Natural killer cell (primary cell): Measurements from ENCODE around the gene ARHGAP24. TPM values are rescaled to one million over a fixed set of nuclear protein-coding genes. Genes with fewer than 3 reads are reported as not detected.

Experiments
- ATAC-seq, 3 donors: fragments of 150-1000 bp in 2 of 3; fragments of 200-7000 bp in 1 of 3; cut with Tn5 transposase; 1 replicate in 1 of 3; 2 replicates in 2 of 3; pipeline ENCODE4 v1.10.0; 2021; ENCODE audit warnings: mild to moderate bottlenecking in 2 of 3, moderate library complexity in 2 of 3
- DNase-seq, 2 donors: peaks; one replicate each; pipeline versions ENCODE4 v3.0.0 to v3.0.0-alpha.2; 2013 to 2021; ENCODE audit warnings: mixed read lengths in 1 of 2
- H3K27ac ChIP-seq: one replicate; pipeline ENCODE4 v1.5.1; 2013; ENCODE audit warnings: mild to moderate bottlenecking, low read length
- H3K27me3 ChIP-seq: one replicate; pipeline ENCODE4 v1.6.1; 2013; ENCODE audit warnings: low read length; ENCODE audit not compliant: control insufficient read depth, insufficient read depth
- H3K36me3 ChIP-seq: one replicate; pipeline ENCODE4 v1.6.1; 2013; ENCODE audit warnings: low read length; ENCODE audit not compliant: control insufficient read depth, insufficient read depth
- H3K4me1 ChIP-seq: one replicate; pipeline ENCODE4 v1.6.1; 2013; ENCODE audit warnings: low read length; ENCODE audit not compliant: control insufficient read depth, insufficient read depth
- H3K4me3 ChIP-seq: one replicate; pipeline ENCODE4 v1.5.1; 2013; ENCODE audit warnings: low read length
- H3K9me3 ChIP-seq: one replicate; pipeline ENCODE4 v1.6.1; 2013; ENCODE audit warnings: low read length; ENCODE audit not compliant: control insufficient read depth, insufficient read depth
- H3K27ac Mint-ChIP-seq, 2 donors: one replicate each; pipeline ENCODE4 v1.8.0; 2022; ENCODE audit warnings: mild to moderate bottlenecking in 2 of 2, mixed read lengths in 2 of 2, moderate library complexity in 1 of 2
- H3K27me3 Mint-ChIP-seq, 2 donors: one replicate each; pipeline ENCODE4 v1.8.0; 2022; ENCODE audit warnings: low read depth in 2 of 2, mixed read lengths in 2 of 2
- H3K36me3 Mint-ChIP-seq: one replicate; pipeline ENCODE4 v1.8.0; 2022; ENCODE audit warnings: mixed read lengths
- H3K4me1 Mint-ChIP-seq, 2 donors: one replicate each; pipeline ENCODE4 v1.8.0; 2022; ENCODE audit warnings: mixed read lengths in 2 of 2
- H3K4me3 Mint-ChIP-seq: one replicate; pipeline ENCODE4 v1.8.0; 2022; ENCODE audit warnings: mild to moderate bottlenecking, moderate library complexity, mixed read lengths
- H3K9me3 Mint-ChIP-seq, 2 donors: one replicate each; pipeline ENCODE4 v1.8.0; 2022; ENCODE audit warnings: mixed read lengths in 2 of 2
- CTCF ChIP-seq: fragments of 200-600 bp; IDR thresholded peaks from one replicate; pipeline ENCODE4 v1.8.0; 2022; ENCODE audit warnings: antibody characterized with exemption
- WGBS: methylation state at CpG from one replicate; pipeline ENCODE4 v1.1.7; 2013; ENCODE audit warnings: missing lambda C conversion rate; ENCODE audit not compliant: insufficient coverage; 5-methylcytosine and 5-hydroxymethylcytosine counted together
- intact Hi-C: fragments of 100-400 bp; cut with micrococcal nuclease; formaldehyde crosslinking; loops from one replicate; pipeline ENCODE4 v1.14.2; 2022
- total RNA-seq, 4 donors: library from RNA; stranded (reverse); fragments of 120-200 nt in 1 of 4; gene quantifications; one replicate each; pipeline versions ENCODE4 v1.2.3 to v1.2.4, GENCODE V29; 2013 to 2022

ARHGAP24 gene
- total RNA-seq, 3 donors from 2014 or later (not counting 1 experiment from before 2014, with no cell fraction given) = 1.7 to 3.6 (median 1.7) TPM

- no peak overlapping the region for H3K4me3 ChIP-seq
- no peaks in the 10 kb centered on the region for H3K27me3 Mint-ChIP-seq
- intact Hi-C loops = no loop called here
Measured at GRCh38 chr4:85672959-85673358, 198.0 kb downstream of the ARHGAP24 start.

DNA sequence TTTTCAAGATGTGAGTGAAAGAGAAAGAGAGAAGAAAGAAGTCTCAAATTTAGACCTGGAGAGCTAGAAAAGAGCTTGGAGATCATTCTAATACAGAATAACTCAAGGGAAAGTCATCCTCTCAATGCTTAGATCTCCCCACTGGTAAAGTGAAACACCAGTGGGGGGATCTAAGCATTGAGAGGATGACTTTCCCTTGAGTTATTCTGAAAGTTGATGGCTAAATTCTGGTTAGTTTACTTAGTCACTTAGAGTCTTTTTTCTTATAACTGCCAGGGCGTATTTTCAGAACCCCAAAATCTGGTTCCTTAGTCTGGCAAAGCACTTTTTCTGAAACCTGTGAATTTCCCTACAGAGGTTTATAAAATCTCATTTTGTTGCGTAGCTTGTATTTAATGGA, 198.6 kb downstream of the ARHGAP24 start:
- no peak overlapping the region for H3K27ac ChIP-seq
- H3K27ac Mint-ChIP-seq = no peak overlapping the region
- ATAC-seq (no peak), DNase-seq (no peak)
- no peak overlapping the region for H3K4me3 Mint-ChIP-seq
- H3K36me3 ChIP-seq = no peaks in the 10 kb centered on the region
- intact Hi-C loops = no loop called here
- H3K9me3 ChIP-seq = peaks cover 3% of the 10 kb centered on the region
- peaks cover 7 to 13% of the 10 kb centered on the region in 2 donors for H3K9me3 Mint-ChIP-seq
- no peaks in the 10 kb centered on the region for H3K4me1 Mint-ChIP-seq
- TF ChIP-seq CTCF = no peak
- 83% methylated on average over 2 of the region's 2 CpGs for WGBS
- no peak overlapping the region for H3K4me3 ChIP-seq
- H3K36me3 Mint-ChIP-seq = no peaks in the 10 kb centered on the region
- no peaks in the 10 kb centered on the region for H3K27me3 Mint-ChIP-seq
- no peaks in the 10 kb centered on the region for H3K4me1 ChIP-seq
- H3K27me3 ChIP-seq = no peaks in the 10 kb centered on the region

More at GRCh38 chr4:85672959-85673358, 198.0 kb downstream of the ARHGAP24 start:
- H3K9me3 ChIP-seq = peaks cover 3% of the 10 kb centered on the region
- H3K4me3 Mint-ChIP-seq = no peak overlapping the region
- H3K36me3 Mint-ChIP-seq = no peaks in the 10 kb centered on the region
- DNase-seq (no peak), ATAC-seq (no peak)
- H3K27ac Mint-ChIP-seq = no peak overlapping the region
- H3K9me3 Mint-ChIP-seq = peaks cover 7 to 19% of the 10 kb centered on the region in 2 donors
- no peaks in the 10 kb centered on the region for H3K36me3 ChIP-seq
- H3K4me1 ChIP-seq = no peaks in the 10 kb centered on the region
- 22% methylated on average over 3 of the region's 3 CpGs for WGBS
- no peak for TF ChIP-seq CTCF
- H3K4me1 Mint-ChIP-seq = no peaks in the 10 kb centered on the region
- H3K27ac ChIP-seq = no peak overlapping the region
- H3K27me3 ChIP-seq = no peaks in the 10 kb centered on the region

DNA sequence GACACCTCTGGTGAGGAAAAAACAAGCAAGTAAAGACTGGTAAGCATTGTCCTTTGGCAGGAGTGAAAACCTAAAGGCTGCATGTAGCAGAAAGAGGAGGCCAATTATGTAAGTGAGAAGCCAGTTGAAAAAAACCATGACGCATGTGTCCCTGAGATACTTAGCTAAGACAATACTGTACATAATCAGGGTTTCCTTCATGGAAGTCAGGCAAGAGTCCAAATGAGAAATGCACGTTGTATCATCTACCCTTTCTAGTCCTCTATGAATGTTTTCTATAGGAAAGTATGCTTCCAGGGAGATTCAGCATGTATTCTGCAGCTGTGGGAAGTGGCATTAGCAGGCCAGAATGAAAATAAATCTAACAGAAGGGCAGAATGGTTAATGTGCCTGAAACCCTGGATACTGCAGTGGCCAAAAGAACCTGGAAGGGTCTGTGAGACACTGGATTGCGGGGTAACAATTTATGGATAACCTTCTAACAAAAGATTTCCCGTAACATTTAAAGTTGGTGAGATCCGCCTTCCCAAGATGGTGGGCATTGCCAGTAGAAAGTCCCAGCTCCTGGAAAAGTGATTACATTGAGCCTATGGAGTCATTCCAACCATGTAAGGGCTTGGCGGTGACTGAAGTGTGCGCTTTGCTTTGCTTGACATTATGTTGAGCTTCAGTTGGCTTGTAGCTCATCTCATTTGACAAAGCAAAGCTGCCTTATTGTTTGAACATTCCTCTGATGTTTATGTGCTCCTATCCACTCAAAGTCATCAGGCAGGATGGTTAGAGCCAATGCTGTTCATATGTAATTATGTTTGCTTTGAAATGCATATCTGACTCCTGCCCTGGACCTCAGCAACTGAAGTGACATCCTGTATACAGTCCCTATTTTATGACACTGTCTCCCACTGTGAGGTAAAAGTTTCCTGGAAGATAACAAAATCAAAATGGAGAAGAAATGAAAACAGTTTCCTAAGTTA, 200.4 kb downstream of the ARHGAP24 start:
- no peak for TF ChIP-seq CTCF
- Mint-ChIP-seq H3K27me3 (no peaks in the 10 kb centered on the region), H3K36me3 (no peaks in the 10 kb centered on the region), H3K27ac (no peak overlapping the region), H3K4me1 (no peaks in the 10 kb centered on the region), H3K9me3 (peaks cover 7 to 17% of the 10 kb centered on the region in 2 donors), H3K4me3 (no peak overlapping the region)
- intact Hi-C loops = no loop called here
- H3K9me3 ChIP-seq = peaks cover 3% of the 10 kb centered on the region
- WGBS = 86% methylated on average over 7 of the region's 7 CpGs
- ATAC-seq (no peak), DNase-seq (no peak)
- H3K36me3 ChIP-seq = no peaks in the 10 kb centered on the region
- no peak overlapping the region for H3K4me3 ChIP-seq
- H3K4me1 ChIP-seq = no peaks in the 10 kb centered on the region
- no peak overlapping the region for H3K27ac ChIP-seq
- H3K27me3 ChIP-seq = no peaks in the 10 kb centered on the region
